ENCODE measurements around the gene KRT33B. TPM values are rescaled to one million over a fixed set of nuclear protein-coding genes. Genes with fewer than 3 reads are reported as not detected.

KRT33B gene
- total and polyA plus RNA-seq, 2 of the 4 experiments (the other 2 are of a cell fraction) = 0.18 to 0.22 TPM

DNA sequence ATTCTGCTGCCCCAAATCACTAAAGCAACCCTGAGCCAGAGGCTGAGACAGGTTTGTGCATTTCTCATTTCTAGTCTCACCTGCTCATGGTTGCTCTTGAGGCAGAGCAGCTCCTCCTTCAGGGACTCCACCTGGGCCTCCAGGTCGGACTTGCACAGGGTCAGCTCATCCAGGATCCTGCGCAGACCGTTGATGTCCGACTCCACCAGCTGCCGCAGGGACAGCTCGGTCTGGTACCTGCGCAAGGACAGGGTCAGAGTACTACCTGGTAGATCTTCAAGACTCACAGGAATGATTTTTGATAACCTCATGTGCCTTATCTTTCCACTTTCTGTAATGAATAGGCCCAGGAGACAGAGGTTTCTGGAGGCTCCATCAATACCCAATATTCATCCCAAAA, 26.7 kb upstream of the KRT33B start:
- Histone ChIP-seq H4K8ac (ENCODE audit: low read depth in 2 of 2, low read length in 2 of 2) (no peak overlapping the region), H3K4me1 (ENCODE audit: control insufficient read depth, insufficient read depth, low read length) (peaks cover 5% of the 10 kb centered on the region; the same call in 1 of the 2 replicates), H3K9ac (ENCODE audit: low read depth, low read length) (no peak overlapping the region), H3K14ac (replicated peaks; ENCODE audit: low read depth, low read length) (no peak overlapping the region), H2AK9ac (replicated peaks; ENCODE audit: low read depth, low read length, poor library complexity) (no peak overlapping the region), H3K27me3 (ENCODE audit: control insufficient read depth, insufficient read depth, low read length) (no peaks in the 10 kb centered on the region), H4K20me1 (ENCODE audit: insufficient read depth, low read length) (no peaks in the 10 kb centered on the region), H2BK120ac (ENCODE audit: low read depth, low read length) (no peak overlapping the region), H2AFZ (replicated peaks; ENCODE audit: low read length, poor library complexity) (no peak overlapping the region), H3K4me2 (ENCODE audit: low read depth, low read length) (no peak overlapping the region), H2BK5ac (ENCODE audit: low read depth, low read length, poor library complexity, severe bottlenecking) (no peak overlapping the region), H3K56ac (ENCODE audit: extremely low read depth, insufficient read depth, low read length) (no peak overlapping the region), H2AK5ac (ENCODE audit: low read depth, low read length) (no peak overlapping the region), H3K18ac (ENCODE audit: low read depth, low read length) (no peak overlapping the region), H4K5ac (ENCODE audit: low read depth, low read length) (no peak overlapping the region), H3K27ac (ENCODE audit: insufficient read depth, low read length) (no peak overlapping the region), H3K9me1 (ENCODE audit: insufficient read depth, low read length) (no peaks in the 10 kb centered on the region; the same call in 1 of the 2 replicates), H2BK15ac (ENCODE audit: low read depth, low read length) (0 out of 3 replicates have a peak overlapping the region, but pooled peaks have one; percentile 16), H3K4ac (ENCODE audit: low read depth, low read length) (no peak overlapping the region), H3K9me3 (ENCODE audit: control insufficient read depth, insufficient read depth, low read length) (no peaks in the 10 kb centered on the region), H3K4me3 (ENCODE audit: insufficient read depth, low read depth, low read length) (no peak overlapping the region), H2BK20ac (ENCODE audit: low read depth, low read length) (no peak overlapping the region), H3K36me3 (ENCODE audit: control insufficient read depth, insufficient read depth, low read length) (no peaks in the 10 kb centered on the region), H3K79me1 (ENCODE audit: low read depth in 1 of 2, low read length in 2 of 2) (no peaks in the 10 kb centered on the region), H3K23ac (ENCODE audit: low read depth, low read length) (no peak overlapping the region), H4K91ac (ENCODE audit: insufficient read depth, low read depth, low read length) (no peak overlapping the region)
- dilution Hi-C loops (cut with HindIII; ENCODE audit: low sequenced_read_pairs, unreplicated experiment) (no loop called here), intact Hi-C loops (cut with micrococcal nuclease) (no loop called here), in situ Hi-C loops (cut with MboI; ENCODE audit: low sequenced_read_pairs) (no loop called here)
- no peak for ATAC-seq (ENCODE audit: low read depth)
- no CpG with 5 or more reads among the region's 7 CpGs for WGBS, 2 experiments (ENCODE audit: extremely low coverage in 2 of 2, insufficient read length in 1 of 2)
- POLR2A ChIA-PET (ENCODE audit: unreplicated experiment) = no interaction called here
- no TSS peak for BruUV-seq (replicated peaks)
- TF ChIP-seq NFE2L2 (IDR thresholded peaks at IDR 0.05; ENCODE audit: low read depth, low read length) (no peak), MAZ (IDR thresholded peaks at IDR 0.05; ENCODE audit: borderline replicate concordance, low read depth, low read length) (no peak), RAD21 (IDR thresholded peaks at IDR 0.05; ENCODE audit: low read length) (no peak), RCOR1 (IDR thresholded peaks at IDR 0.05; ENCODE audit: insufficient replicate concordance, low read length) (no peak), CHD1 (IDR thresholded peaks at IDR 0.05; ENCODE audit: low read depth, low read length) (no peak), CTCF (conservative IDR thresholded peaks at IDR 0.05; ENCODE audit: low read depth, low read length) (no peak), SMC3 (IDR thresholded peaks at IDR 0.05; ENCODE audit: low read depth, low read length) (no peak)
- no peak for DNase-seq
- CTCF ChIA-PET = no interaction called here

Data from IMR-90 (cell line).